ENCODE data around the gene BATF2.

- TF ChIP-seq CTCF (IDR thresholded peaks at IDR 0.05) (no peak), POLR2A (IDR thresholded peaks at IDR 0.05) (no peak)
Measured at GRCh38 chr11:64971421-64972233, 25.1 kb downstream of the BATF2 start, which contains the start of gene MAJIN.
